Measurements from ENCODE around the gene MGLL. TPM values are rescaled to one million over a fixed set of nuclear protein-coding genes. Genes with fewer than 3 reads are reported as not detected.

MGLL gene
- total and polyA plus RNA-seq, 10 donors: 11.0 to 134 (median 80.7) TPM

DNA sequence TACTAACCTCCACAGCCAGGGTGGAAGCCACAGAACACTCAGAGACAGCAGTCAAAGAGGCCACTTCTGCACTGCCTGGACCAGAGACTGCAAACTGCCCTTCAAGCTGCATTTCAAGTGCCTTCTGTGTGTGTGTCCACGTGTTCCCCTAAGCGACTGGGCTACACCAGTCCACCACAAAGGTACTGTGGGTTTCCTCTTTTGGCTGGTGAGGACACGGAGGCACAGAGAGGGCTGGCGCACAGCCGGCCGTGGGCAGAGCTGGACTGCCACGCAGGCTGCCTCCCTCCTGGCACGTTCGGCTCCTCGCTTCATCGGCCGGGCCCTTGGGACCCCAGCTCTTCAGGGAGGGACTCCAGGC lies 60.9 kb downstream of the MGLL start:
- TF ChIP-seq POLR2AphosphoS5 (IDR thresholded peaks at IDR 0.05) (peak; percentile 26 to 53 (median 35)), POLR2A (IDR thresholded peaks at IDR 0.05) (no peak)
- TF ChIP-seq, protein P1, sequence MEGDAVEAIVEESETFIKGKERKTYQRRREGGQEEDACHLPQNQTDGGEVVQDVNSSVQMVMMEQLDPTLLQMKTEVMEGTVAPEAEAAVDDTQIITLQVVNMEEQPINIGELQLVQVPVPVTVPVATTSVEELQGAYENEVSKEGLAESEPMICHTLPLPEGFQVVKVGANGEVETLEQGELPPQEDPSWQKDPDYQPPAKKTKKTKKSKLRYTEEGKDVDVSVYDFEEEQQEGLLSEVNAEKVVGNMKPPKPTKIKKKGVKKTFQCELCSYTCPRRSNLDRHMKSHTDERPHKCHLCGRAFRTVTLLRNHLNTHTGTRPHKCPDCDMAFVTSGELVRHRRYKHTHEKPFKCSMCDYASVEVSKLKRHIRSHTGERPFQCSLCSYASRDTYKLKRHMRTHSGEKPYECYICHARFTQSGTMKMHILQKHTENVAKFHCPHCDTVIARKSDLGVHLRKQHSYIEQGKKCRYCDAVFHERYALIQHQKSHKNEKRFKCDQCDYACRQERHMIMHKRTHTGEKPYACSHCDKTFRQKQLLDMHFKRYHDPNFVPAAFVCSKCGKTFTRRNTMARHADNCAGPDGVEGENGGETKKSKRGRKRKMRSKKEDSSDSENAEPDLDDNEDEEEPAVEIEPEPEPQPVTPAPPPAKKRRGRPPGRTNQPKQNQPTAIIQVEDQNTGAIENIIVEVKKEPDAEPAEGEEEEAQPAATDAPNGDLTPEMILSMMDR (IDR thresholded peaks at IDR 0.05 in 8 of 11, conservative IDR thresholded peaks at IDR 0.05 in 3 of 11): peak in 1 of 11 experiments; percentile 35
- intact Hi-C loops (cut with DNase I; ENCODE audit: low total_unique reads): no loop called here
- Histone ChIP-seq H3K4me1 (peaks cover 16 to 55% (median 36%) of the 10 kb centered on the region in 6 donors), H3K27me3 (replicated peaks in 1 of 7) (no peaks in the 10 kb centered on the region), H3K27ac (peak overlapping the region in 6 of 8 donors; percentile 14 to 70 (median 48)), H3K9me3 (no peaks in the 10 kb centered on the region), H3K36me3 (peaks cover 0 to 8% (median 0%) of the 10 kb centered on the region in 6 donors), H3K4me3 (peak overlapping the region in 4 of 8 donors; percentile 5 to 58 (median 14))
- DNase-seq: peak; percentile 81
- WGBS, 5 donors: 26 to 50% (median 32%) methylated on average over 11 to 12 of the region's 12 CpGs

- peak; percentile 58 for DNase-seq
- H3K4me1 ChIP-seq: peaks cover 16 to 58% (median 38%) of the 10 kb centered on the region in 6 donors
These were observed 61.4 kb downstream of the MGLL start for GRCh38 chr3:127760791-127761440.

GRCh38 chr3:127760361-127760760 lies 62.0 kb downstream of the MGLL start:
- WGBS, 5 donors: 92 to 99% (median 96%) methylated on average over 7 to 14 of the region's 14 CpGs
- Histone ChIP-seq H3K27me3 (replicated peaks in 1 of 7) (no peaks in the 10 kb centered on the region), H3K4me3 (no peak overlapping the region), H3K4me1 (peaks cover 19 to 60% (median 44%) of the 10 kb centered on the region in 6 donors), H3K36me3 (peaks cover 0 to 8% (median 0%) of the 10 kb centered on the region in 6 donors), H3K9me3 (no peaks in the 10 kb centered on the region), H3K27ac (no peak overlapping the region)
- DNase-seq: peak; percentile 72
- TF ChIP-seq POLR2A (IDR thresholded peaks at IDR 0.05): no peak
- TF ChIP-seq, protein P1 (IDR thresholded peaks at IDR 0.05 in 8 of 11, conservative IDR thresholded peaks at IDR 0.05 in 3 of 11): no peak
- no peak for TF ChIP-seq POLR2AphosphoS5 (IDR thresholded peaks at IDR 0.05)
- intact Hi-C loops (cut with DNase I; ENCODE audit: low total_unique reads): no loop called here

More at GRCh38 chr3:127760791-127761440, 61.4 kb downstream of the MGLL start:
- H3K27me3 ChIP-seq (replicated peaks in 1 of 7): no peaks in the 10 kb centered on the region
- TF ChIP-seq POLR2AphosphoS5 (IDR thresholded peaks at IDR 0.05): no peak
- TF ChIP-seq, protein P1 (IDR thresholded peaks at IDR 0.05 in 8 of 11, conservative IDR thresholded peaks at IDR 0.05 in 3 of 11): peak in 1 of 11 experiments; percentile 14
- 87 to 93% (median 90%) methylated on average over 10 to 13 of the region's 13 CpGs for WGBS, 5 donors
- H3K4me3 ChIP-seq: peak overlapping the region in 1 of 8 donors; percentile 58
- intact Hi-C loops (cut with DNase I; ENCODE audit: low total_unique reads): no loop called here
- peaks cover 0 to 8% (median 0%) of the 10 kb centered on the region in 6 donors for H3K36me3 ChIP-seq
- no peaks in the 10 kb centered on the region for H3K9me3 ChIP-seq
- peak overlapping the region in 5 of 8 donors; percentile 14 to 70 (median 50) for H3K27ac ChIP-seq

GRCh38 chr3:127759826-127760225 lies 62.5 kb downstream of the MGLL start:
- WGBS, 5 donors: 62 to 81% (median 75%) methylated on average over 8 of the region's 8 CpGs
- peak; percentile 58 for DNase-seq
- Histone ChIP-seq H3K27me3 (replicated peaks in 1 of 7) (no peaks in the 10 kb centered on the region), H3K36me3 (peaks cover 0 to 8% (median 0%) of the 10 kb centered on the region in 6 donors), H3K27ac (no peak overlapping the region), H3K4me3 (no peak overlapping the region), H3K4me1 (peaks cover 22 to 60% (median 48%) of the 10 kb centered on the region in 6 donors), H3K9me3 (no peaks in the 10 kb centered on the region)
- TF ChIP-seq POLR2A (IDR thresholded peaks at IDR 0.05): no peak
- no peak for TF ChIP-seq POLR2AphosphoS5 (IDR thresholded peaks at IDR 0.05)
- intact Hi-C loops (cut with DNase I; ENCODE audit: low total_unique reads): no loop called here
